Islet of Langerhans (tissue), 1 donor: ENCODE results near the gene MGLL.

Experiments
- FAIRE-seq: peaks from one replicate; lab custom pipeline; 2011; peaks lifted over from hg19 to GRCh38; lab: Jason Lieb, UNC

Gene MGLL

DNA sequence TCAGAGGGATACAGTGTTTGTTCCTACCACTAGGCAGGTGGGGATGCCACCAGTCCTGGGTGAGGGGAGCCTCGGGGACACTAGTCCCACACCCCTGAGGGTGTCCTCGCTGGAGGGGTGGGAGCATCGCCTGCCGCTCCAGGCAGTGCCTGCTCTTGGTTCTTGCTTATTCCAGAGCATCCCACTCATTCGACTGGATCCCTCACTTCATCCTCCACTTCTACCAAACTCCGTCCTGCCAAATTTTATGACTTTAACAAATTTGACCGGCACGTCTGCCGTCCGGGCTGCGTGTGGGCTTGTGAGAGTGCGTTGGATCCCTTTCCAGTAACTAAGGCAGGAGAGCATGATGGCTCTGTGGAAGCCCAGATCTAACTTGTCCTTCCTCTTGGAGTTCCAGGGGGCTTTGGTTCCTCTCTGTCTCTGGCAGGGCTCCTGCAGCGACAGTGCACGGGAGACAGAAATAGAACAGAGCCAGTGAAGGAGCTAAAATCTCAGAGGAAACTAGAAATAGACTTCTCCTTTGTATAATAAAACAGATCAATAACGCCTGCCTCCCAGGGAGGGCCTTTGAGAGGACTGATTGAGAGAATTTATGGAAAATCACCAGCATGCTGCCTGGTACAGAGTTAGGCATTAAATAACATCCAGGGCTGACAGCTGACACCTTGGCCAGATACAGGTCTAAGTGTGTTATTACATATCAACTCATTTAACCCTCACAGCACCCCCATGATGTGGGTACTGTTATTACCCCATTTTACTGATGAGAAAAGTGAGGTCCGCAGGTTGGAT lies 34.5 kb downstream of the MGLL start:
- FAIRE-seq, result no peak

- FAIRE-seq, result no peak
These were observed 35.2 kb downstream of the MGLL start for GRCh38 chr3:127787071-127787490.

DNA sequence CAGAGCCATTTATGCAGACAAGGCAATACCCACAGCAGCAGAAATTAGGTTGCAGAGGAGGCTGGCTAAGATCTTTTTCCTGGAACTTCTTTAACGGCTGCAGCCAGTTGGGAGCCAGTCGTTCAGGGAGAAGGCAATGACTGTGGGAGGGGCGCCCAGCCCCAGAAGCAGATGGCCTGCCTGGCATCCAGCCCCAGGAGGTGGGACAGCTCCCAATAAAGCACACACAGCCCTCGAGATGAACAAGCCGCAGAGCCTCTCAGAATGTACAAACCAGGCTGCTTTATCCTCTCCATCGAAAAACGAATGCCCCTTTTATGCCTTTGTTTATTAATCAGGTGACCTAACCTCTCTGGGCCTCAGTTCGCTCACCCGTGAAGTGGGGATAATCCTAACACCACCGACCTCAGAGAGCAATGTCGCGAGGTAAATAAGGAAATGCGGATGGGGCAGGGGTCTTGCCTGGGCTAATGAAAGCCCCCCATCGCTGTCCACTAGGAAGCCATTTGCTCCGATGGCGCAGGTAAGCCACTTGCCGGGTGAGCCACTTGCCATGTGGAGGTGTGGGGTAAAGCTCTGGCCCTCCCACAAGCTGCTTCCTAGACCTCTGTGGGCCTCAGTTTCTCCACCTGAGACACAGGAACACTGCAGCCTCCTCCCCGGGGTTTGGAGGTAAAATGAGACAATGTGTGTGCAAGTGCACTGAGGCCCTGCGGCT lies 35.8 kb downstream of the MGLL start:
- no peak for FAIRE-seq

DNA sequence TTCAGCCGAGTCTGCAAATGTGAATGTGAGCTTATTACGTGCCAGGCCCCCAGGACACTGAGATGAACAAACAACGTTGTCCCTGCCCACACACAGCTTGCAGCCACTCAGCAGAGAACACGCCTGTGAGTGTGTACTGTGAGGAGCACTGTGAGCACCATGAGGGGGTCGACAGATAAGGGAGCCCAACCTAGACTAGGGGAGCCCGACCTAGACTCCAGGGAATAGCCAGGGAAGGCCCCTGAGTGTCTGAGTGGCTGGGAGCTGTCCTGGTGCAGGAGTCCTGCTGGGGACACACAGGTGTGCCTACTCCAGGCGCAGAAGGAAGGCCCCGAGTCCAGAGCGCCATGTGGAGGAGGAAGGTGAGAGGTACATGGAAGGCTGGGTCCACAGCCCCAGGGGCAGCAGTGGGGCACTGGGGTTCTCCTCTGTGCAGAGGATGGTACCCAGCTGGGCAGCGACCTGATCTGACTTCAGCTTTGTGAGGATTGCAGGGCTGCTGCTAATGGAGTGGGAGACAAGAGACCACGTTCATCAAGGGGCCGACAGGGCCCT lies 36.5 kb downstream of the MGLL start:
- no peak for FAIRE-seq

GRCh38 chr3:127784865-127785710 lies 37.2 kb downstream of the MGLL start:
- no peak for FAIRE-seq

GRCh38 chr3:127784283-127784682 lies 38.0 kb downstream of the MGLL start:
- FAIRE-seq, result no peak

- FAIRE-seq, result no peak
These were observed 38.6 kb downstream of the MGLL start for GRCh38 chr3:127783642-127784160.

DNA sequence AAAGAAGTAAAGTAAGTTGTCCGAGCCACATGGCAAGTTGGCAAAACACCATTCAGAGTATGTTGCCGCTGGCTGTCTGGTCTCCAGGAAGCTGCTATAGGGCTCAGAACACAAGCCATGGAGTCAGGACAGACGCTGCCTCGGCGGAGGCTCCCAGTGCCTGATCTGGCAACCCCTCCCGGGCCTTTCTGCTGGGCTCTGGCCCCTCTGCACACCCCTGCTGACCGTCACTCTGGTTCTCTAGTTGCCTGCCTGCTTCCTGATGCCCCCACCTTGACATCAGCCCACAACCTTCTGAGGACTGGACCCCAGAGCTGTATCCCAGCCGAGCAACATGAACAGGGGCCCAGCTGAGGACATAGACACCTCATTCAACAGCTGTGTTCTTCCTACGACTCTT lies 39.1 kb downstream of the MGLL start:
- FAIRE-seq, result no peak

GRCh38 chr3:127781411-127782001 lies 40.8 kb downstream of the MGLL start:
- no peak for FAIRE-seq

DNA sequence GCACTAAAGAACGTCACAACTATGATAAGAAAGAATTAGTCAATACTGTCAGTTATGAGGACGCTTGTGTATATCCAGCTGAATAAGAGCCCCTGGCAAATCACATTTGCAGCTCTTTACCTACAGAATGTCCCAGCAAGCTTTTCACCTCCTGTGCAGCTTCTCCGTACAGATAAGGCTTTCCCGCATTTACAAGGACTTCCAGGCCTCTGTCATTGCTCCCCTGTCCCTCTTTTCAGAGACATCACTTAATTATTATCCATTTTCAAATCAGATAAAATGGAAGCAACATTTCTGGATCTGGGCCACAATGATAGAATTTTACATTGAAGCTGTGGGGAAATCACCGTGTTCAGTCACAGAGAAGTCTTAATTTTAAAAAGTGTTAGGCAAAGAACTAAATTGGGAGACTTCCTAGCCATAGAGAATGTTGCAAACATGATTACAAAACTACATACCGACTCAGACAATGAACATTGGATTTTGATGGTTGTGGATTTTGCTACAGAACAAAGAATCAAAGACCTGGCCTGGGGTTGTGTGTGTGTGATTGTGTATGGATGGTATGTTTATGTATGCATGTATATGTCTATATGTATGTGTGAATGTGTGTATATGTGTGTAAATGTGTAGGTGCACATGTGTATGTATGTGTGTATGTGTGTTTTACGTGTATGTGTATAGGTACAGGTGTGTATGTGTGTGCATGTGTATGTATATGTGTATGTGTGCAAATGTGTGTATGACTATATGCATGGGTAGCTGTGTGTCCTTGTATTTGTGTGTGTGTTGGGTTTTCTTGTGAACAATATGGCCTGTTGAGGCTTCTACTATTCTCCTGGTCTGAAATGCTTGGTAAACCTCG lies 41.5 kb downstream of the MGLL start:
- no peak for FAIRE-seq

DNA sequence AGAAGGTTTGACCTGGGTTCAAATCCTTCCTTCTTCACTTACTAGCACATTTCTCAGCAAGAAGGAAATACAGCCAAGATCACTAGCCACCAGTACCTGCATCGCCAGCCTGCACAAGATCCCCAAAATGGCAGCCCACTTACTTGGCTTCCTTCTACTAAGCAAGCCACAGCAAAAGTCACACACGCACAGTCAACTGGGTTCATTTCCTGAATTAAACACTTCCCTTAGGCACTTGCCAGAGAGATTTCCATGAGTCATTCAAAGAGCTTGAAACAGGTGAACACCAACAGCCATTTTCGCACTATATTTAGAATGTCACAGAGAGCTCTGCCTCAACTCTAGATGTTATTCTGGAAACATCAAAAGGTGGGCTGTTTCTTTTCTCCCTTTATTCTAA lies 42.6 kb downstream of the MGLL start:
- peak; percentile 65 for FAIRE-seq

- no peak for FAIRE-seq
These were observed 44.2 kb downstream of the MGLL start for GRCh38 chr3:127777921-127778656.

GRCh38 chr3:127777332-127777731 lies 45.0 kb downstream of the MGLL start:
- FAIRE-seq, result no peak

DNA sequence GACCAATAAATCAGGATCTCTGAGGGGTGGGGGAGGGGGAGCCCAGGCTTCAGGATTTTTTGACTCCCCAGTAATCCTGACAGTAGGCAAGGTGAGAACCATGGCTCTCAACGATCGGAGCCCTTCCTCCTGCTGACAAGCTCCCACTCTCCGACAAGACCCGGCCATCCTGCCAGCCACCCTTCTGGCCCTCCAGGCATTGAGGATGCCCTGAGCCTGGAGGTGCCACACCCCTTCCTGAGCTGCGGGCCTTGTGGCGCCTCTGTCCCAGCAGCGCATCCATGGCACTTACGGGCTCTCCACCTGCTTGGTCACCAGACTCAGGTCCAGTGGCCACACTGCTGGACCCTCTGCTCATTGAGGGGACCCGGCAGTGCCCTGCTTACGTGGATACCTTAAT lies 46.0 kb downstream of the MGLL start:
- no peak for FAIRE-seq

- FAIRE-seq, result no peak
These were observed 46.8 kb downstream of the MGLL start for GRCh38 chr3:127775398-127776109.

GRCh38 chr3:127774647-127775046 lies 47.7 kb downstream of the MGLL start:
- FAIRE-seq, result no peak

DNA sequence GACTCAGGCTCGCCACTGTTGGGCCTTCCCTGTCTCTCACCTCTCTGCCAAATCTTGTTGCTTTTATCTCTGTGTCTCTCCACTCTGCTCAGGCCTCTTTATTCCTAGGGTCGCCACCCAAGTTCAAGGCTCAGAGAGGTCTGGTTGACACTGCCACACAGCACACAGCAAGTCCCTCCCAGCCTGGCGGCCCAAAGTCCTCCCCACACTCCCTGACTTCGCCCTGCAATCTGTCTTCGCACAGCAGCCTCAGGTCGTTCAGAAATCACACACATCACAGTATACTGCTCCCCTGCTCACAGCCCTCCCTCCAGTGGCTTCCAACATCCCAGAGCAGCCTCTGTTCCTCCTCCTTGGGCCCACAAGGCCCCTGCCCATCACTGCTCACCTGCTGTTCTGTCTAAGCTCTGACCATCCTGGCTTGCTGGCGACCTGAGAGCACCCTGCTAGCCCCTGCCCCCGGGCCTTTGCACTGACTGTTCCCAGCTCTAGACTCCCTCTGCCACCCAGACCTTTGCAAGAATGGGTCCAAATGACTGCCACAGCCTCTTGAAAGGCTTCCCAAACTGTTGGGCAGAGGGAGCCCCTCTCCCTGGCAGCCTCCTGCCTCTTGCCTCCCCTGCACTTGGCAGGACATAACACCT lies 48.4 kb downstream of the MGLL start:
- FAIRE-seq, result no peak

DNA sequence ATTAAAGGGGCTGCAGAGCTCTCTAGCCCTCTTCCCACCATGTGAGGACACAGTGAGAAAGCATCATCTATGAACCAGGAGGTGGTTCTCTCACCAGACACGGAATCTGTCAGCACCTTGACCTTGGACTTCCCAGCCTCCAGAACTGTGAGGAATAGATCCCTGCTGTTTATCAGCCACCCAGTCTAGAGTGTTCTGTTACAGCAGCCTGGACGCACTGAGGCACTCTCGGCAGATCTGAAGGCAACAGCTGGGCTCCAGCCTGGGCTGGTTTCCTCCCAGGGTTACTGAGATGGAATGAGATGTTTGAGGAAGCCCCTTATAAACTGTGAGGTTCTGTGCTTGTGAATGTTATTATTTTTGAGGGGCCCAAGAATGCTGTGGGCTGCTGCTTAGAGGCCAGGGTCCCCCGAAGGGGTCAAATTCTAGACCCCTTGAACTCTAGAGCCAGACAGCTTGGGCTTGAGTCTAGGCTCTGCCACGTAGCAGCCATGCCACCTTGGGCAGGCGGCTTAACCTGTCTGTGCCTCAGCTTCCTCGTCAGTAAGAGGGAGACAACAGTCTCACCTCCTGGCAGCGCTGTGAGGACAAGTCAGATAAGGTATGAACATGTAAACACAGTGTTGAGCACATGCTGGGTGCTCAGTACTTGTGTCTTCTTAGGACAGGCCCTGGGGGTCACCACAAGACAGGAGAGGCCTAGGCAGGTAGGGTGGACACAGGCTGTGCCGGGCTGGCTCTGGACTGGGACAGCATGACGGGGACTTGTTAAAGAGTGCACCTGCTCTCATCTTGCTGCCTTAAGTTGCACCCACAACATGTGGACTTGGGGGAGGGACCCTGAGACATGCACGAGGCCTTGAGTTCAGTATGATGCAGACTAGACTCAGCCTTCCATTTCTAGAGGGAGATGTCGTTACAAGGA lies 49.2 kb downstream of the MGLL start:
- no peak for FAIRE-seq
